Measurements from ENCODE around the gene SLC22A31. TPM values are rescaled to one million over a fixed set of nuclear protein-coding genes. Genes with fewer than 3 reads are reported as not detected.

The SLC22A31 gene
- polyA plus RNA-seq, 1 of the 3 experiments (the other 2 are of a cell fraction) = 0.07 TPM

DNA sequence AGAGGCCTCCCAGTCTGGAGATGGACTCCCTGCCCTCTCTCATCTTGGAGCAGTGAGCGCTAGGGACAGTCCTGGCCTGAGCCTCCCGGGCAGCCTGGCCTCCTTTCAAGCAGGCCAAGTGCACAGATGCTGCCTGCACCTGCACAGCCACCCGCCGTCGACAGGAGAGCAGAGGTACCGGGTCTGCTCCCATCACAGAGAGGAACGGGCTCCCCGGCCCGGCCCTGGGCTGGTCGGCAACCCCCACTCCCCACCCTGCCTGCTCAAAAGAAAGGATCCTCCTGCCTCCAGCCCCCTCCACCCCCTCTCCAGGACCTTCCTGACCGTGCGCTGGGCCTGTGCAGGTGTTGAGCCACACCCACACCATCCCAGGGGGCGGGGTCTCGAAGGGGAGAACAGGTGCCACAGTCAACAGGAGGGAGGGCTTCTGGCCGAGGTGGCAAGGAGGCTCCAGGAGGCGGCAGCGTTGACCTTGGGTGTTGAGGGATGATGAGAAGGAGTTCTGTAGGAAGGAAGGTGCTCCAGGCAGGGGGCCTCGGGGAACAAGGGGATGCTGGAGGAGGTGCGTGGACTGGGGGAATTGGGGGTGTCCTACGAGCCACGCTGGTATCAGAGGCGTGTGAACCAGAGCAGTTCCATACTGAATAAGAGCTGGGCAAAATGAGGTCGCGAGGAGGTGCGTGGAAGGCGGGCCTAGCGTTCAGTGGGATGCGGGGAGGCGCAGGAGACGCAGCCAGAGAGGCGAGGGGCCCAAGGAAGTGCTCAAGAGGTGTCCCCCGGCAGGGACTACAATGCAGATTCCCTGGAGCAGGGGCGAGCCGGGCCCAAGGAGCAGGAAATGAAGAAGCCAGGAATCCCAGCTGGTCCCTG is 29.8 kb downstream of the SLC22A31 start (continued):
- TF ChIP-seq NRF1 (IDR thresholded peaks at IDR 0.05; ENCODE audit: low read depth, low read length) (no peak), CHD2 (IDR thresholded peaks at IDR 0.05; ENCODE audit: low read length, partially characterized antibody) (no peak)

DNA sequence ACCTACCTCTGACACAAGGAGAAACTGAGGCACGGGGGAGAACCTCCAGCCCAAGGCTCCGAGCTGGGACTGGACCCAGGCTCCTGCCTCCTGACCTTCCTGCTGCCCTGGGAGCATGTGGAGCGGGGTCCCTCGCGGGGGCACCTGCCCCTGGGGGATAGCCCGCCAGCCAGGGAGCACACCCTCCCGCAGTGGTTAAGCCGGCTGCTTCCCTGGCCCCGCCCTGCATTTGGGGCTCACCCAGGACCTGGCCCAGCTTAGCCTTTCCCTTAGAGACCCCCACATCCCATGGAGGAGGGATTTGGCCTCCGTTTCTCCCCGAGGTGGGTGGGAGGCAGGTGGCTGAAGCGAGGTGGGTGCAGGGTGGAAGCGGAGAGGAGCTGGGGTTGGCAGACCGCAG is 30.6 kb downstream of the SLC22A31 start:
- Histone ChIP-seq H3K9me3 (no peaks in the 10 kb centered on the region), H2AFZ (ENCODE audit: low read depth) (no peak overlapping the region), H3K4me1 (ENCODE audit: control insufficient read depth in 1 of 2, insufficient read depth in 2 of 2, low read depth in 1 of 2, low read length in 1 of 2) (peaks cover 0 to 29% of the 10 kb centered on the region in 2 experiments; a peak in 1 of 4 replicates), H3F3A (replicated peaks; ENCODE audit: insufficient read depth) (no peaks in the 10 kb centered on the region), H3K9ac (no peak overlapping the region), H3K27ac (ENCODE audit: low read depth in 2 of 2, low read length in 1 of 2) (no peak overlapping the region), H3K9me2 (no peaks in the 10 kb centered on the region), H3K79me2 (ENCODE audit: insufficient read depth) (no peaks in the 10 kb centered on the region), H3K4me3 (ENCODE audit: low read depth in 2 of 2, low read length in 1 of 2) (no peak overlapping the region), H3K36me3 (replicated peaks in 1 of 2; ENCODE audit: control insufficient read depth in 1 of 2, insufficient read depth in 2 of 2, low read length in 1 of 2) (no peaks in the 10 kb centered on the region), H3K4me2 (no peak overlapping the region), H3K27me3 (ENCODE audit: insufficient read depth) (peaks cover 24% of the 10 kb centered on the region; the same call in 1 of the 2 replicates), H4K20me1 (ENCODE audit: insufficient read depth) (0 out of 2 replicates have a peak, but pooled peaks cover 7% of the 10 kb centered on the region)
- ChIA-PET POLR2A (no interaction called here), CTCF (interaction anchor here (0.7 to 6.5 kb wide), 3 partner anchors 228 to 432 kb away, joined by 4 to 82 read pairs (median 67); partner anchors contain the start of gene APRT)
- no peak for DNase-seq
- TF ChIP-seq TCF12 (IDR thresholded peaks at IDR 0.05) = no peak
- no peak for TF ChIP-seq JUND (IDR thresholded peaks at IDR 0.05)
- TF ChIP-seq FOXJ3 (CRISPR knock-in tag; IDR thresholded peaks at IDR 0.05) = no peak
- no peak for TF ChIP-seq CHD2 (IDR thresholded peaks at IDR 0.05; ENCODE audit: low read length, partially characterized antibody)
- TF ChIP-seq YY1 (IDR thresholded peaks at IDR 0.05; ENCODE audit: low read depth) = no peak
- TF ChIP-seq, protein P1, sequence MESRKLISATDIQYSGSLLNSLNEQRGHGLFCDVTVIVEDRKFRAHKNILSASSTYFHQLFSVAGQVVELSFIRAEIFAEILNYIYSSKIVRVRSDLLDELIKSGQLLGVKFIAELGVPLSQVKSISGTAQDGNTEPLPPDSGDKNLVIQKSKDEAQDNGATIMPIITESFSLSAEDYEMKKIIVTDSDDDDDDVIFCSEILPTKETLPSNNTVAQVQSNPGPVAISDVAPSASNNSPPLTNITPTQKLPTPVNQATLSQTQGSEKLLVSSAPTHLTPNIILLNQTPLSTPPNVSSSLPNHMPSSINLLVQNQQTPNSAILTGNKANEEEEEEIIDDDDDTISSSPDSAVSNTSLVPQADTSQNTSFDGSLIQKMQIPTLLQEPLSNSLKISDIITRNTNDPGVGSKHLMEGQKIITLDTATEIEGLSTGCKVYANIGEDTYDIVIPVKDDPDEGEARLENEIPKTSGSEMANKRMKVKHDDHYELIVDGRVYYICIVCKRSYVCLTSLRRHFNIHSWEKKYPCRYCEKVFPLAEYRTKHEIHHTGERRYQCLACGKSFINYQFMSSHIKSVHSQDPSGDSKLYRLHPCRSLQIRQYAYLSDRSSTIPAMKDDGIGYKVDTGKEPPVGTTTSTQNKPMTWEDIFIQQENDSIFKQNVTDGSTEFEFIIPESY (IDR thresholded peaks at IDR 0.05; ENCODE audit: borderline replicate concordance, low read depth) = no peak
- no peak for TF ChIP-seq MAX (IDR thresholded peaks at IDR 0.05; ENCODE audit: low read depth)
- TF ChIP-seq NFIC (IDR thresholded peaks at IDR 0.05; ENCODE audit: borderline replicate concordance) = no peak
- TF ChIP-seq TAF1 (IDR thresholded peaks at IDR 0.05; ENCODE audit: borderline replicate concordance, low read depth, low read length) = no peak
- TF ChIP-seq EP300 (IDR thresholded peaks at IDR 0.05; ENCODE audit: borderline replicate concordance in 1 of 2, low read depth in 1 of 2, low read length in 1 of 2) = no peak
- TF ChIP-seq TEAD4 (IDR thresholded peaks at IDR 0.05; ENCODE audit: borderline replicate concordance, insufficient read depth) = no peak
- TF ChIP-seq FOXM1 (IDR thresholded peaks at IDR 0.05; ENCODE audit: low read depth) = no peak
- TF ChIP-seq RCOR1 (IDR thresholded peaks at IDR 0.05; ENCODE audit: low read length) = no peak
- TF ChIP-seq SMC3 (IDR thresholded peaks at IDR 0.05; ENCODE audit: low read depth, low read length) = no peak
- no peak for TF ChIP-seq CTCF (IDR thresholded peaks at IDR 0.05)
- TF ChIP-seq EZH2phosphoT487 (IDR thresholded peaks at IDR 0.05; ENCODE audit: borderline replicate concordance, low read depth) = no peak
- TF ChIP-seq USF2 (IDR thresholded peaks at IDR 0.05; ENCODE audit: borderline replicate concordance, low read depth, low read length) = no peak
- no peak for TF ChIP-seq GATA2 (CRISPR knock-in tag; IDR thresholded peaks at IDR 0.05)
- no peak for TF ChIP-seq PBX3 (IDR thresholded peaks at IDR 0.05)
- 56% methylated on average over 8 of the region's 14 CpGs for WGBS (ENCODE audit: low lambda C conversion rate)

All from SK-N-SH (cell line).